Adrenal gland (tissue), 12 donors: ENCODE data around the gene CEP104. TPM values are rescaled to one million over a fixed set of nuclear protein-coding genes. Genes with fewer than 3 reads are reported as not detected.
A peak's percentile ranks its signal among the peaks of the same experiment; 100 is the strongest.

Source experiments
- DNase-seq, 7 donors: peaks; one replicate each; pipeline ENCODE4 v3.0.0-alpha.2; 2019 to 2020
- H3K27ac ChIP-seq, 5 donors: fragments of 200-600 bp; sonication (generic) in 4 of 5; 1 replicate in 3 of 5; 2 replicates in 2 of 5; pipeline versions ENCODE4 v1.5.1 to v1.8.0; 2016 to 2020; ENCODE audit warnings: mild to moderate bottlenecking in 1 of 5
- H3K27me3 ChIP-seq: fragments of 200-600 bp; 2 replicates; pipeline ENCODE4 v1.8.0; 2021
- H3K36me3 ChIP-seq, 2 donors: fragments of 200-600 bp; replicated peaks in 1 of 2; 1 replicate in 1 of 2; 2 replicates in 1 of 2; pipeline versions ENCODE4 v1.5.1 to v1.8.0; 2018 to 2022
- H3K4me1 ChIP-seq, 2 donors: fragments of 200-600 bp; replicated peaks in 1 of 2; 1 replicate in 1 of 2; 2 replicates in 1 of 2; pipeline versions ENCODE4 v1.5.1 to v1.8.0; 2018 to 2021
- H3K4me3 ChIP-seq, 4 donors: fragments of 200-600 bp; sonication (generic) in 3 of 4; one replicate each; pipeline ENCODE4 v1.5.1; 2016 to 2018
- H3K9me3 ChIP-seq, 3 donors: fragments of 200-600 bp; sonication (generic) in 1 of 3; replicated peaks in 1 of 3; 1 replicate in 2 of 3; 2 replicates in 1 of 3; pipeline versions ENCODE4 v1.5.1 to v1.8.0; 2016 to 2021
- POLR2A ChIP-seq, 2 donors: fragments of 450-650 bp; IDR thresholded peaks; one replicate each; pipeline ENCODE4 v1.6.1; 2017; ENCODE audit warnings: antibody characterized with exemption in 2 of 2, mild to moderate bottlenecking in 2 of 2, moderate library complexity in 1 of 2
- WGBS, 4 donors: extraction: QIAGEN DNeasy Blood & Tissue Kit in 2 of 4; methylation state at CpG; one replicate each; pipeline versions ENCODE4 v1.1.5 to v1.1.7; 2013 to 2017; 5-methylcytosine and 5-hydroxymethylcytosine counted together
- intact Hi-C, 2 donors: fragments of 100-400 bp; cut with DNase I; formaldehyde crosslinking; loops; one replicate each; pipeline versions ENCODE4 v1.14.1 to v1.15.0; 2022 to 2023
- polyA plus RNA-seq, 3 donors: library from polyadenylated mRNA; stranded (reverse); fragments of 200-250 nt in 2 of 3; fragments of 350-450 nt in 1 of 3; fragmentation: Illumina TruSeq in 1 of 3; extraction: RNeasy Lipid Tissue Mini Kit (QIAGEN cat#74804) in 1 of 3; gene quantifications; one replicate each; pipeline ENCODE4 v1.2.3, GENCODE V29; 2013 to 2014
- total RNA-seq, 9 donors: library from RNA; depleted of rRNA in 4 of 9; stranded (reverse); fragments of >200 nt in 4 of 9; fragments of 120-200 nt in 1 of 9; fragmentation: NEBNext Ultra II Directional in 1 of 9; extraction: Animal tissue kit (Norgen Biotek cat#: 25700) in 1 of 9; gene quantifications; one replicate each; pipeline versions ENCODE4 v1.1.0 to v1.2.4, GENCODE V29; 2013 to 2023
- TF ChIP-seq, protein P1 (sequence below), 6 experiments: fragments of 450-650 bp in 4 of 6; fragments of 200-600 bp in 2 of 6; sonication (generic) in 1 of 6; IDR thresholded peaks; 1 replicate in 5 of 6; 2 replicates in 1 of 6; pipeline versions ENCODE4 v1.5.1 to v1.8.0; 2016 to 2021; ENCODE audit warnings: antibody characterized with exemption in 6 of 6, mild to moderate bottlenecking in 2 of 6, moderate library complexity in 1 of 6
- donor health status: healthy with polysubstance abuse.
- donor health status: Bipolar disorder and iron deficiency.
- donor health status: DM: yes; HTN: yes; CAD: no.
- donor health status: DM: no; HTN: no; CAD: no.
- donor health status: DM: no; HTN: no; CAD: no.
- donor health status: DM: yes; HTN: yes; CAD: no.

CEP104 gene
- total and polyA plus RNA-seq, 12 donors = 13.6 to 80.9 (median 38.1) TPM

GRCh38 chr1:3774276-3774945, 82.6 kb downstream of the CEP104 start:
- peaks cover 14 to 37% of the 10 kb centered on the region in 2 donors for H3K4me1 ChIP-seq
- H3K9me3 ChIP-seq = no peaks in the 10 kb centered on the region
- no peak for TF ChIP-seq POLR2A (IDR thresholded peaks at IDR 0.05)
- TF ChIP-seq, protein P1, sequence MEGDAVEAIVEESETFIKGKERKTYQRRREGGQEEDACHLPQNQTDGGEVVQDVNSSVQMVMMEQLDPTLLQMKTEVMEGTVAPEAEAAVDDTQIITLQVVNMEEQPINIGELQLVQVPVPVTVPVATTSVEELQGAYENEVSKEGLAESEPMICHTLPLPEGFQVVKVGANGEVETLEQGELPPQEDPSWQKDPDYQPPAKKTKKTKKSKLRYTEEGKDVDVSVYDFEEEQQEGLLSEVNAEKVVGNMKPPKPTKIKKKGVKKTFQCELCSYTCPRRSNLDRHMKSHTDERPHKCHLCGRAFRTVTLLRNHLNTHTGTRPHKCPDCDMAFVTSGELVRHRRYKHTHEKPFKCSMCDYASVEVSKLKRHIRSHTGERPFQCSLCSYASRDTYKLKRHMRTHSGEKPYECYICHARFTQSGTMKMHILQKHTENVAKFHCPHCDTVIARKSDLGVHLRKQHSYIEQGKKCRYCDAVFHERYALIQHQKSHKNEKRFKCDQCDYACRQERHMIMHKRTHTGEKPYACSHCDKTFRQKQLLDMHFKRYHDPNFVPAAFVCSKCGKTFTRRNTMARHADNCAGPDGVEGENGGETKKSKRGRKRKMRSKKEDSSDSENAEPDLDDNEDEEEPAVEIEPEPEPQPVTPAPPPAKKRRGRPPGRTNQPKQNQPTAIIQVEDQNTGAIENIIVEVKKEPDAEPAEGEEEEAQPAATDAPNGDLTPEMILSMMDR (IDR thresholded peaks at IDR 0.05) = no peak
- intact Hi-C loops = no loop called here
- 60 to 80% (median 67%) methylated on average over 6 to 19 of the region's 19 CpGs for WGBS, 4 donors
- peak overlapping the region in 2 of 5 donors; percentile 13 to 73 for H3K27ac ChIP-seq
- no peak for DNase-seq
- no peak overlapping the region for H3K4me3 ChIP-seq
- H3K27me3 ChIP-seq = no peaks in the 10 kb centered on the region
- peaks cover 0 to 5% of the 10 kb centered on the region in 2 donors for H3K36me3 ChIP-seq

DNA sequence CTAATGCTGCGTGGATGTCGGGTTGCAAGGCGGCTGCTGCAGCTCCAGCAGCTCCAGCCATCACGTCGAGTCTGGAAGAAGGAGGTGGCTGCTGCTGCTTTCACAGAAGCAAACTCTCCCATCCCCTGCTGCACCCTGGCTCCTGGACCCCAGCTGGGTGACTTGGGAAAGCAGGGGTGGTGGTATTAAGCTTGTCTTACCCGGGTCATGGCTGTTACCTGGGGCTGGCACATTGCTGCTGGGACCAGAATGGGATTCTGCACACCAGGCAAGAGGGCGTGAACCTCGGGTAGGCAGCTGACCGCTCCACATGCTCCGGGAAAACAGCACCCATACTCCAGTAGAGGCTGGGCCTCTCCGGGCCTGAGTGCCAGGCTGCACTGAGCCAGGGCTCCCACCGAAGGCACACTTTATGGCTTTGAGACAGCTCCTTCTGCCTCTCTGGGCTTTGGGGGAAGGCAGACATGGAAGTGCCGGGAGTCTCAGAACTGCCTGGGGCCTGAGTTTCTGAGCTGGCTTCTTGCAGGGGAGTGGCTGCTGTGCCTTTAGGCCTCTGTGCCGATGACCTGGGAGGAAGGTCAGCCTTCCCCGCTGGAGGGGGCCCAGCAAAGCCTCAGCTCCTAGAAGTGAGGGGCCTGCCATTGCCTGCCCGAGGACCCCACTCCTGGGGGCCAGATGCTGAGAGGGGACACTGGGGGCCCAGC, 83.3 kb downstream of the CEP104 start:
- TF ChIP-seq POLR2A (IDR thresholded peaks at IDR 0.05) = no peak
- TF ChIP-seq, protein P1 (IDR thresholded peaks at IDR 0.05) = no peak

DNA sequence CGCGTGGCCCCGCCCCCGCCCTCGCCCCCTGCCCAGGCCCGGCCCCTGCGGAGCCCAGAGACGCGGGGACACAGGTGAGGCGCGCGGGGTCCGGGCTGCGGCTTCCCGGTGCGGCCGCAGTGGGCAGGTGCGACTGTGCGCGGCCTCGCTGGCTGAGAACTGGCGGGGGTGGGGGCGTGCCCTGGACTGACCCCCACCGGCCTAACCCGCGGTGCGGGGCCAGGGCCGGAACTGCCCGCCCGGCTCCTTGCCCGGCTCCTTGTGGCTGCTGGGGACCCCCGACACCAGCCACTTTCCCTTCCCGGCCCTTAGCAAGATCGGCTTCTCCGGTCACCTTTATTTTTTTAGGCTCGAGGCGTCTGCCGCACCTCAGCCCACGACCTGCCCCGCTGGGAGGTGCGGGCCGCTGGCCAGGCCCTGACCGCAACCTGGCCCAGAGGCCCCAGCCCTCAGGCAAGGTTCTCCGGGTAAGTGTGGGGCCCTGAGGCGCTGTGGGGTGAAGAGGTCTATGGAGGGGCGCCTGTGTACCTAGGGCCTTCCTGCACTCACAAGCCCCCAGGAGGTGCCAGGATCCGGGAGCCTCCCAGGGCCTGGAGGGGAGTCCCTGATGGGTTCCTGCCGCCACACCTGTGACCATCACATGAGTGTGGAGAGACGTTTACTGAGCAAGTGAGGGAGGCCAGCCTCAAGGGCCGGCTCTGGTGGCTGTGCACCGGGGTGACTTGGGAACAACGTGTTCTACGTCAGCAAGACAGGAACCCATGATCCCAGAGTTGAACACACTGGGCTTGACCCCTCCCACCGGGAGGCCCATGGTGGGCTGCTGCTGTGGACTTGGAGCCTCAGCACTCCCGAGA, 84.1 kb downstream of the CEP104 start, which contains the start of gene SMIM1:
TSS of gene SMIM1 (plus strand) at position 35 of the 857 bp plus-strand sequence. CDS start 2,625 bp downstream, outside the sequence.
- Histone ChIP-seq H3K4me3 (peak within 1 kb of the TSS; percentile 40 to 69 (median 60)), H3K9me3 (no peaks in the 10 kb centered on the region), H3K4me1 (peaks cover 14 to 37% of the 10 kb centered on the region in 2 donors), H3K27ac (peak within 1 kb of the TSS in 3 of 5 donors; percentile 48 to 78 (median 73)), H3K27me3 (no peaks in the 10 kb centered on the region), H3K36me3 (no peaks in the 10 kb centered on the region)
- 17 to 50% (median 22%) methylated on average over 7 to 55 of the region's 55 CpGs for WGBS, 4 donors
- TF ChIP-seq, protein P1 (IDR thresholded peaks at IDR 0.05) = no peak
- TF ChIP-seq POLR2A (IDR thresholded peaks at IDR 0.05) = no peak
- intact Hi-C loops = no loop called here
- peak in 1 of 7 donors; percentile 77 for DNase-seq

More for the DNA sequence above, 83.3 kb downstream of the CEP104 start:
- Histone ChIP-seq H3K36me3 (no peaks in the 10 kb centered on the region), H3K9me3 (no peaks in the 10 kb centered on the region), H3K27ac (peak overlapping the region in 2 of 5 donors; percentile 73 to 78), H3K27me3 (no peaks in the 10 kb centered on the region), H3K4me1 (peaks cover 14 to 37% of the 10 kb centered on the region in 2 donors), H3K4me3 (no peak overlapping the region)
- intact Hi-C loops = no loop called here
- DNase-seq = no peak
- WGBS, 4 donors = 65 to 85% (median 77%) methylated on average over 6 to 16 of the region's 16 CpGs
